ENCODE data around the gene CROCC2. TPM values are rescaled to one million over a fixed set of nuclear protein-coding genes. Genes with fewer than 3 reads are reported as not detected.

The CROCC2 gene
- polyA plus RNA-seq, 1 experiment = not detected

DNA sequence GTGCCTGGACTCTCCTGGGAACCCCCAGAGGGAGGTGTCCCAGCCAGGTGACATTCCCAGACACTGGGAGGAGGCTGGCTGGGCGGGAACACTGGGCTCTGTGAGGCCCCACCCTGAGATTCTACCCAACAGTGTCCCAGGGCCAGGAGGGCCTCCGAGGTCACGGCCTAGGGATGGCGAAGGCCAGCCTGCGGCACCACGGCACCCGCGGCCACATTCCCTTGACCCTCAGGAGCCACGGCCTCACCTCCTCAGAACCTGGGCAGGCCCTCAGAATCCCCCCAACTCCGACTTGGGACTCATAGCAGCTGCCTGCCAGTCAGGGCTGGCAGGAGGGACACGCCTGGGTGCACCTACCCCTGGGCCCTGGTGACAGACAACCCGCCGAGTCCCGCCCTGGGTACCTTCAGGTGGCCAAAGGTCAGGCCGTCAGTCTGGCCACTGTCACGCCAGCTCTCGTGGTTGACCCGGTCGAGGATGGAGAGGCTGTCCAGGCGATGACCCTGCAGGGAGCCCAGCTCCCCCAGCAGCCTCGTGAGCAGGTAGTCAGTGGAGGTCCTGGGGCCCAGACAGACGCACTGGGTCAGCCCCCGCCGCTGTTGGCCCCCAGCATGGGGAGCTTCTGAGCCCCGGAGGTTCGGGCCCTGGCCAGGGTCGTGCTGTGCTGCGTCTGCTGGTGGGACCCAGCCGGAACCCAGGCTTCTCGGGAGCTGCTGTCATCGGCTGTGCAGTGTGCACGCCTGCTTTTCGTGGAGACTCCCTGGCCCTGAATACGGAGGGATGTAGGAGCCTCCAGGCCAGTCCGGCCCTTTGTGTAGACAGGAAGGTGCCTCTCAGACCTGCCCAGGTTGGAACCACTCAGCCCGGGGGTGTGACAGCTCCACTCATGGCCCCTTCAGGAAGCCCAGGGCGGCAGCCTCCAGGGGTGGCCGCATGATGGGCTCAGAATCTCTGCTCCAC lies 16.3 kb upstream of the CROCC2 start:
- no peak for DNase-seq (ENCODE audit: low read depth)
- TF ChIP-seq, protein P1, sequence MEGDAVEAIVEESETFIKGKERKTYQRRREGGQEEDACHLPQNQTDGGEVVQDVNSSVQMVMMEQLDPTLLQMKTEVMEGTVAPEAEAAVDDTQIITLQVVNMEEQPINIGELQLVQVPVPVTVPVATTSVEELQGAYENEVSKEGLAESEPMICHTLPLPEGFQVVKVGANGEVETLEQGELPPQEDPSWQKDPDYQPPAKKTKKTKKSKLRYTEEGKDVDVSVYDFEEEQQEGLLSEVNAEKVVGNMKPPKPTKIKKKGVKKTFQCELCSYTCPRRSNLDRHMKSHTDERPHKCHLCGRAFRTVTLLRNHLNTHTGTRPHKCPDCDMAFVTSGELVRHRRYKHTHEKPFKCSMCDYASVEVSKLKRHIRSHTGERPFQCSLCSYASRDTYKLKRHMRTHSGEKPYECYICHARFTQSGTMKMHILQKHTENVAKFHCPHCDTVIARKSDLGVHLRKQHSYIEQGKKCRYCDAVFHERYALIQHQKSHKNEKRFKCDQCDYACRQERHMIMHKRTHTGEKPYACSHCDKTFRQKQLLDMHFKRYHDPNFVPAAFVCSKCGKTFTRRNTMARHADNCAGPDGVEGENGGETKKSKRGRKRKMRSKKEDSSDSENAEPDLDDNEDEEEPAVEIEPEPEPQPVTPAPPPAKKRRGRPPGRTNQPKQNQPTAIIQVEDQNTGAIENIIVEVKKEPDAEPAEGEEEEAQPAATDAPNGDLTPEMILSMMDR (IDR thresholded peaks at IDR 0.05; ENCODE audit: insufficient read depth, low read depth, low read length) = no peak
- H3K36me3 ChIP-seq (ENCODE audit: control insufficient read depth, insufficient read depth, low read length) = no peaks in the 10 kb centered on the region
- ChIA-PET POLR2A (no interaction called here), CTCF (interaction anchor here (1.8 to 4.6 kb wide), 2 partner anchors 25 to 39 kb away, joined by 4 to 21 read pairs; no protein-coding TSS in a partner anchor)
- H3K27me3 ChIP-seq (ENCODE audit: control insufficient read depth, insufficient read depth, low read length) = no peaks in the 10 kb centered on the region
- H3K4me3 ChIP-seq (ENCODE audit: low read depth, low read length) = no peak overlapping the region

GRCh38 chr2:240890691-240891090 lies 15.4 kb upstream of the CROCC2 start:
- TF ChIP-seq, protein P1 (IDR thresholded peaks at IDR 0.05; ENCODE audit: insufficient read depth, low read depth, low read length) = no peak
- no peak for DNase-seq (ENCODE audit: low read depth)
- no peaks in the 10 kb centered on the region for H3K27me3 ChIP-seq (ENCODE audit: control insufficient read depth, insufficient read depth, low read length)
- POLR2A ChIA-PET = no interaction called here
- no peaks in the 10 kb centered on the region for H3K36me3 ChIP-seq (ENCODE audit: control insufficient read depth, insufficient read depth, low read length)
- CTCF ChIA-PET = interaction anchor here (1.8 to 4.6 kb wide), 2 partner anchors 24 to 40 kb away, joined by 4 to 21 read pairs; no protein-coding TSS in a partner anchor
- no peak overlapping the region for H3K4me3 ChIP-seq (ENCODE audit: low read depth, low read length)

- ChIA-PET CTCF (interaction anchor here (1.1 to 4.6 kb wide), 3 partner anchors 9 to 41 kb away, joined by 3 to 21 read pairs (median 4); no protein-coding TSS in a partner anchor), POLR2A (no interaction called here)
Observed at GRCh38 chr2:240891492-240892340, 14.4 kb upstream of the CROCC2 start.

DNA sequence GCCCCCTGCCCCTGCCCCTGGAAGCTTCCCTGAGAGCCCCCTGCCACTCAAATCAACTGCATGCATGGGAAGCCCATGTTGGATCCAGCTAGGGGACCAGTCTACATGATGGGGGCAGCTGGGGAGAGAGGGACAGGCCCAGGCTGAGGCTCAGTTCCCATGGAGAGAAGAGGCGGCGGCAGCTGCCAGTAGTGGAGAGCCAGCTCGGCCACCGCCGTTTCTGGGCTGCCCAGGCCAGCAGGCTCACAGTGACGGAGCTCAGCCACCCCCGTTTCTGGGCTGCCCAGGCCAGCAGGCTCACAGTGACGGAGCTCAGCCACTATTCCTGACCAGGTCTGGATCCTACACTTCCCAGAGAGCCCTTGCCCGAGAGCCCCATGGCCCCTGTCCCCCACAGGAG lies 13.8 kb upstream of the CROCC2 start:
- no peaks in the 10 kb centered on the region for H3K27me3 ChIP-seq (ENCODE audit: control insufficient read depth, insufficient read depth, low read length)
- no peak for DNase-seq (ENCODE audit: low read depth)
- no peaks in the 10 kb centered on the region for H3K36me3 ChIP-seq (ENCODE audit: control insufficient read depth, insufficient read depth, low read length)
- ChIA-PET POLR2A (no interaction called here), CTCF (interaction anchor here (1.1 to 4.6 kb wide), 3 partner anchors 10 to 41 kb away, joined by 3 to 21 read pairs (median 4); no protein-coding TSS in a partner anchor)
- TF ChIP-seq, protein P1 (IDR thresholded peaks at IDR 0.05; ENCODE audit: insufficient read depth, low read depth, low read length) = no peak
- H3K4me3 ChIP-seq (ENCODE audit: low read depth, low read length) = no peak overlapping the region

More at GRCh38 chr2:240891492-240892340, 14.4 kb upstream of the CROCC2 start:
- Histone ChIP-seq H3K36me3 (ENCODE audit: control insufficient read depth, insufficient read depth, low read length) (no peaks in the 10 kb centered on the region), H3K4me3 (ENCODE audit: low read depth, low read length) (no peak overlapping the region), H3K27me3 (ENCODE audit: control insufficient read depth, insufficient read depth, low read length) (no peaks in the 10 kb centered on the region)
- TF ChIP-seq, protein P1 (IDR thresholded peaks at IDR 0.05; ENCODE audit: insufficient read depth, low read depth, low read length) = no peak
- DNase-seq (ENCODE audit: low read depth) = no peak
